Putamen (tissue), 1 donor: ENCODE measurements around the gene RBMX.

Source experiments
- DNase-seq: peaks from one replicate; pipeline ENCODE4 v3.0.0-alpha.2; 2016; ENCODE audit warnings: low spot score

Gene RBMX

DNA sequence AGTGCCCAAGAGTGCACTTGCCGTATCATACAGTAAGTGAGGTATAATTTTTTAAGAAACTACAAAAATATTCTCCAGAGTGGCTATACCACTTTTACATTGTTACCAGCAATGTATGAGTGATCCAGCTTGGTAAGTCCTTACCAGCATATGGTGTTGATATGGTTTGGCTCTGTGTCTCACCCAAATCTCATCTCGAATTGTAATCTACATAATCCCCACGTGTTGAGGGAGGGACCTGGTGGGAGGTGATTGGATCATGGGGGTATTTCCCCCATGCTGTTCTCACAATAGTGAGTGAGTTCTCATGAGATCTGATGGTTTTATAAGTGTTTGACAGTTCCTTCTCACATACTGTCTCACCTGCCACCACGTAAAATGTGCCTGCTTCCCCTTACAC lies 44.8 kb downstream of the RBMX start:
- no peak for DNase-seq

DNA sequence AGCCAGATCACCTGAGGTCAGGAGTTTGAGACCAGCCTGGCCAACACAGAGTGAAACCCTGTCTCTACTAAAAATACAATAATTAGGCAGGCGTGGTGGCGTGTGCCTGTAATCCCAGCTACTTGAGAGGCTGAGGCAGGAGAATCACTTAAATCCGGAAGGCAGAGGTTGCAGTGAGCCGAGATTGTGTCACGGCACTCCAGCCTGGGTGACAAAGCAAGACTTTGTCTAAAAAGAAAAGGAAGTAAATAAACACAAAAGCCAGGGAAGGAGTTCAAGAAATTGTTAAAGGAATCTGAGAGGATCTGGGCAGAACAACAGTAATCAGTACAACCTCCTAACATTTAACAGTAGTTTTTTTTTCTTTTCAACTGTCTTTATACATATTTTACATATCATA lies 51.1 kb downstream of the RBMX start:
- DNase-seq: no peak

DNA sequence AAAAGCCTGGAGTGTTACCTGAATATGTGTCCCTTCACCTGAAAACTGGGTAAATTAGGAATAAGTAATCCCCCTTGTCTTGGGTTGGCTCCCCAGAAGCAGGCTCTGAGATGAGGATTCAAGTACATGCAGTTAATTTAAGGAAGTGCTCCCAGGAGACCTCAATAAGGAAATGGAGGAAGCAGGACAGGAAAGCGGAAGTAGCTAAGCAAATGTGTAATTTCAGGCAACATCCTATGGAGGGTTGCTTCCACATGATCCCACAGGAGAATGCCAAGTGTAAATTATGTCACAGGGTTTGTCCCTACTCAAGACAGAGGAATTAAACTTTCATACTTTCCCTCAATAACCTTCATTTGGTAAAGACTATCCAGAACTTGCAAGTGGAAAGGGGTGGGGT lies 51.7 kb downstream of the RBMX start:
- no peak for DNase-seq

DNA sequence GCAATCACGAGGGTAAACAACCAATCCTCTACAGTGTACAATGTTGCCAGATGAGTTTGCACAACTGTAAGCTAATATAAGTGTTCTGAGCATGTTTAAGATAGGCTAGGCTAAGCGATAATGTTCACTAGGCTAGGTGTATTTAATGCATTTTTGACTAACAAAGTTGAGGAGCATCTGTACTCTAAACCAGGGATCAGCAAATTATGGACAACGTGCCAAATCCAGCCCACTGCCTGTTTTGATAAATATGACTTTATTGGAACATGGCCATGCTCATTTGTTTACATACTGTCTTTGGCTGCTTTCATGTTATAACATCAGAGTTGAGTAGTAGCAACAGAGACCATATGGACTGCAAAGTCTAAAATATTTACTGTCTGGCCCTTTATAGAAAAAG lies 53.5 kb downstream of the RBMX start:
- DNase-seq: no peak

DNA sequence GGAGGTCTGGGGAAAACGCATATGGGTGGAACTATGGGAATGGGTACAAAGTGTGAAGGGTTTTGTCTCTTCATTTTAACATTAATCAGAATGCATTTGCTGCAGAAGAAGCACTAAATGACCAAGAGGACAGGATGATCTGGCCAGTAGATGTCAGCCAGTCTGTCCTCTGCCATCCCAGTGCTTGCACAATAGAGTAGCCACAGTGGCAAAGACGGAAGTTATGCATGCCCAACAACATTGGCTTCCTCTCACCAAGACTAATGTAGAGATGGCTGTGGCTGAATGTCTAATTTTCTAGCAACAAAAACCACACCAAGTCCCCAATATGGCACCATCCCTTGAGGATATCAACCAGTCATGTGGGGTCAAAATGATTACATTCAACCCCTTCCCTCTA lies 54.8 kb downstream of the RBMX start:
- DNase-seq: no peak
